NCI-H748 (cell line): ENCODE data around the gene FZR1.
A peak's percentile ranks its signal among the peaks of the same experiment; 100 is the strongest.

Source experiments
- DNase-seq: peaks from one replicate; lab custom pipeline; 2025; ENCODE audit not compliant: unreplicated experiment; lab: John Stamatoyannopoulos, UW

The FZR1 gene

GRCh38 chr19:3512562-3513228 lies 6.6 kb downstream of the FZR1 start:
- DNase-seq, result no peak

GRCh38 chr19:3513229-3514140 lies 7.4 kb downstream of the FZR1 start:
- DNase-seq, result no peak

- no peak for DNase-seq
Measured at GRCh38 chr19:3514930-3515329, 8.8 kb downstream of the FZR1 start.

GRCh38 chr19:3515891-3516422 lies 9.8 kb downstream of the FZR1 start:
- DNase-seq, result no peak

DNA sequence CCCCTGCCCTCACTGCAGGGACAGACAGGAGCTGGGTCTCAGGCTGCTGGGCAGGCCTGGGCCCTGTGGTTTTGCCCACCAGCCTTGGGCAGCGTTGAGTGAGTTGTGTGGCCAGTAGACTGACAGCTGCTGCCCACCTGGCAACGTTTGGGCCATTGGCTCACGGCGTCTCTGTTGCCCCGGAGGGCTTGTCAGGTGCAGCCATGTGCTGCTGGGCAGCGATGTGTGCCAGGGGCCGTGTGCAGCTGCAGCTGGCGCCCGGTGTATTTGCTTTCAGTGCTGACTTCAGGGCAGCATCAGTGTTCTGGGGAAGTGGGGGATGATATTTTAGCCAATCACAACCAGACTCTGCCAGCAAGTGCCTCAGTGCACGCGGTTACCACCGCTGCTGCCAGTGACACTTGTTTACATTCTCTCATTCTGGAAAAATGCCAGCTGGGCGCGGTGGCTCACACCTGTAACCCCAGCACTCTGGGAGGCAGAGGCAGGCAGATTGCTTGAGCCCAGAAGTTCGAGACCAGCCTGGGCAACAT lies 10.6 kb downstream of the FZR1 start:
- peak; percentile 62 for DNase-seq

GRCh38 chr19:3517638-3518037 lies 11.5 kb downstream of the FZR1 start:
- DNase-seq, result no peak

DNA sequence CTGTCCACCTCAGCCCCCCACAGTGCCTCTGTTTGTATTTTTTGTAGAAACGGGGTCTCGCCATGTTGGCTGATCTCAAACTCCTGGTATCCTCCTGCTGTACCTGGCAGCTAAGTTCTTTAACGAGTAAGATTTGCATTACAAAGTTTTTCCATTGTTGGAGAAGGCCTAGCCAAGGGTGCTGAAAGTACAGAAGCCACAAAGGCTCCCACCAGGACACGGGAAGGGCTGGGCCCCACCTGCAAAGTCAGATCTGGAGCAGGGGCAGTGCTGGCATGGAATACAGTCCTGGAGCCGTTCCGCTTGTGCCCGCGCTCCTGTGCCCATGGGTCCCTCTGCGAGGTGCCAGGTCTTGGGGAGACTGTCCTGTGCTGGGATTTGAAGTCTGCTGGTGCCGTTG lies 12.1 kb downstream of the FZR1 start:
- DNase-seq, result no peak

- DNase-seq, result no peak
Measured at GRCh38 chr19:3518659-3519058, 12.5 kb downstream of the FZR1 start.

DNA sequence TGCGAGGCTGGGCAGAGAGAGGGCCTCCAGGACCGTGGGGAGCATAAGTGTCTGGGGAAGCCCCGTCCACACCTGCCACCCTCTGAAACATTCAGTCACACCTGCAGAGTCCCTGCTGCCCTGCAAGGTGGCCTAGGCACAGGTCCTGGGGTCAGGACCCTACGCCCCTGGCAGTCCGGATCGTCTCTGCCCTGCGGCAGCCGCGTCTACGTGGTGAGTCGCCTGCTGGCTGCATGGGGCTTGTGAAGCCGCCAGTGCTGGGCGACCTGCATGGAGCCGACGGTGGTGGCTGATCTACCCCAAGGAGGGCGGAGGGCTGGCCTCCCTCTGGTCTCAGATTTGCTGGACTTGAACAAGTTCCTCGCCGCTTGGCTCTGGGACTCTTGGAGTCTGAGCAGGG lies 13.0 kb downstream of the FZR1 start:
- no peak for DNase-seq

GRCh38 chr19:3520166-3521103 lies 14.3 kb downstream of the FZR1 start:
- DNase-seq, result no peak

GRCh38 chr19:3521104-3521445 lies 15.0 kb downstream of the FZR1 start:
- DNase-seq, result no peak

DNA sequence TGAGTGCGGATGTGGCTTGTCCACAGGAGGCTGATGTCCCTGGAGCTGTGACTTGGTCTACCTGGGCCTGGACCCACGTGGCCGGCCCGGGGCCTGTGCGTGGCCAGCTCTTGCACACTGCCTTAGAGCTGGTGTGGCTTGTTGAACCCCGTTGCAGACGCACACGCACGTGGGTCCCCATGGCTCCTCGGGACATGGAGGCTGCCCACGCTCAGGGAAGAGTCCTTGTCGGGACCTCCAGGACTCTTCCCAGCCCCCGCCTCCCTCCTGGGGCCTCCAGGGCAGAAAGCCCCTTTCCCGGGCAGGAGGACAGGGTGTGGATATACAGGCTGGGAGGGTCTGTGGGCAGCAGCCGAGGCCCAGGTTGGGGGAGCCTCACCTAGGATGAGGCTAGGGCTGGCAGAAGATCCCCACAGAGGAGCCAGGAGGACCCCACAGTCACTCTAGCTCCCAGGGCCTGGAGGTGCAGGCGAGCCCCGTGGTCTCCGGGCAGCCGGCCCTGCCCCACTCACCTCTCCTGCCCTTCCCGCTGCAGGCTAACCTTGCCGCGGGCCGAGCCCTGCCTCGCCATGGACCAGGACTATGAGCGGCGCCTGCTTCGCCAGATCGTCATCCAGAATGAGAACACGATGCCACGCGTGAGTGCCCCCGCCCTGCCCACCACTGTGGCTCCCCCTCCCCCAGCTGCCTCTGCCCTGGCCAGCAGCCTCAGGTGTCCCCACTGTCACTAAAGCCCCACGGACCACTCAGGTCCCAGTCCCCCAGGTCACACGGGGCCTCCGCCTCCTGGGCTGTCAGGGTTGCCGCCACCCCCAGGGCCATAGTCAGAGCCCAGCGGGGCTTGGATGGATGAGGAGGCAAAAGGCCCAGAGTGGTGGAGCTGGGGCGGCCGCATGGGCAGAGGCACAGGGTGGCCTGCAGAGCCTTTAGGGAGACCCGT lies 16.6 kb downstream of the FZR1 start:
- DNase-seq, result no peak

DNA sequence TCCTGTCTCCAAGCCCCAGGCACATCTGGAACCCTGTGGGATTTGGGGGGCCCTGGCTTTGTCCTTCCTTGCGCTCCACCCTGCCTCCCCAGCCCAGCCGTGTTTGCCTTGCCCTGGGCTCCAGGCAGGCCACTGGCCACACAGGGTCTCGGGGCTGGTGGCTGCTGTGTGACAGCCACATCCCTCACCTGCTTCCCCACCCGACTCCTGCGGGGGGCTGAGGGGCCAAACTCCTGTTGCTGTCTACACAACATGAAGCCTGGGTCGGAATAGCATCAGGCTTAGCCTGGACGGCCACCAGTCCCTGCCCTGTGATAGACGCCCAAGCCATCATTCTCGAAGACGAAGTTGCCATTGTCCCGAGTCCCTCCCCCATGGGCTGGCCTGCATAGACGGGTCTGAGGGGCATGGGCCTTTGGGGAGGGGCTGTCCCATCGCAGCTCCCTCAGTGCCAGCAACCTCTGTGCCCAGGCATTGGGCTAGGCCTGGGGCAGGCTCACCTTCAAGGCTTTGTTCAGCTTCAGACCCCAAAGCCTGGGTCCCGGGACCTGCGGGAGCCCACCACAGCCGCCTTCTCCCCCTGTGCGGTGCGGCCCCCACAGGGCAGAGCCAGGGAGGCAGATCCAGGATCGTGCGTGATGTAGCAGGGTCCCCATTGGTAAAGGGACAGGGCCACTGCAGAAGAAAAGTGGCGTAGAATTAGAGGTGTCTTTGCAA lies 17.4 kb downstream of the FZR1 start:
- no peak for DNase-seq

- DNase-seq, result no peak
Measured at GRCh38 chr19:3524078-3524842, 18.1 kb downstream of the FZR1 start.

DNA sequence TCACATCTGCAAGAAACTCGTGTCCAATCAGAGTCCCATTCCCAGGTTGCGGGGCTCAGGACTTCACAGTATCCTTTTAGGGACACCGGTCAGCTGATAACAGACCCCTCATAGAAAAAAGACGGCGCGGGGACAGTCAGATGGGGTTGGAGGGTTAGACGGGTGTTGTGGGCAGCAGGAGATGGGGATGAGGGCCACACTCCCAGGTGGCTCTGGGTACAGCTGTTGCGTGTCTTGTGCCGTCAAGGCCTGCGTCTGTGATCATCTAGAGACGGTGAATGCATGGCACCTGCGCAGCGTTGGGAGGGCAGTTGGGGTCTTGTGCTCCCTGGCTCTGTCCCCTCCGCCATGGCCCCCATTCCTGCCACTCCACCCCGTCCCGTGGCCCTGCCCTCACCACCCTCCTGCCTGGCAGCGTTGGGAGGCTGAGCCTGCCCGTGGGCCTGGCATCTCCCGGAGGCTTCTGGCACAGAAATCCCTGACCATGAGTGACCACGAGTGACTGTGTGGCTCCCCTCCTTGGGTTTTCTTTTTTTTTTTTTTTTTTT lies 18.9 kb downstream of the FZR1 start:
- DNase-seq, result no peak

GRCh38 chr19:3526507-3527237 lies 20.6 kb downstream of the FZR1 start:
- no peak for DNase-seq

- DNase-seq, result no peak
Measured at GRCh38 chr19:3527238-3527910, 21.3 kb downstream of the FZR1 start.
